ENCODE results near the gene ETV7. TPM values are rescaled to one million over a fixed set of nuclear protein-coding genes. Genes with fewer than 3 reads are reported as not detected.

Gene ETV7
- total and polyA plus RNA-seq, 8 donors, result 0.08 to 5.6 (median 0.16) TPM; not detected in 2

GRCh38 chr6:36319821-36320220 lies 67.6 kb downstream of the ETV7 start:
- DNase-seq, result no peak
- no peaks in the 10 kb centered on the region for H3K36me3 ChIP-seq

GRCh38 chr6:36319436-36319762 lies 68.1 kb downstream of the ETV7 start:
- TF ChIP-seq CTCF (IDR thresholded peaks at IDR 0.05), result no peak
- Histone ChIP-seq H3K36me3 (no peaks in the 10 kb centered on the region), H3K9me3 (no peaks in the 10 kb centered on the region), H3K27me3 (no peaks in the 10 kb centered on the region), H3K4me3 (no peak overlapping the region), H3K4me1 (no peaks in the 10 kb centered on the region), H3K27ac (no peak overlapping the region)
- intact Hi-C loops (cut with DNase I), result no loop called here
- no peak for ATAC-seq
- no peak for DNase-seq

More at GRCh38 chr6:36319821-36320220, 67.6 kb downstream of the ETV7 start:
- TF ChIP-seq CTCF (IDR thresholded peaks at IDR 0.05), result no peak
- Histone ChIP-seq H3K27ac (no peak overlapping the region), H3K4me1 (no peaks in the 10 kb centered on the region), H3K9me3 (no peaks in the 10 kb centered on the region), H3K27me3 (no peaks in the 10 kb centered on the region), H3K4me3 (no peak overlapping the region)
- ATAC-seq, result no peak
- intact Hi-C loops (cut with DNase I), result no loop called here

GRCh38 chr6:36318690-36319435 lies 68.6 kb downstream of the ETV7 start:
- DNase-seq (no peak), ATAC-seq (no peak)
- Histone ChIP-seq H3K4me1 (no peaks in the 10 kb centered on the region), H3K27me3 (no peaks in the 10 kb centered on the region), H3K4me3 (no peak overlapping the region), H3K9me3 (no peaks in the 10 kb centered on the region), H3K36me3 (no peaks in the 10 kb centered on the region), H3K27ac (no peak overlapping the region)
- TF ChIP-seq CTCF (IDR thresholded peaks at IDR 0.05), result no peak
- intact Hi-C loops (cut with DNase I), result no loop called here

GRCh38 chr6:36317623-36318022 lies 69.8 kb downstream of the ETV7 start:
- Histone ChIP-seq H3K9me3 (no peaks in the 10 kb centered on the region), H3K27me3 (no peaks in the 10 kb centered on the region), H3K4me1 (peaks cover 0 to 3% of the 10 kb centered on the region in 2 donors), H3K36me3 (no peaks in the 10 kb centered on the region), H3K27ac (no peak overlapping the region), H3K4me3 (no peak overlapping the region)
- no peak for ATAC-seq
- no peak for TF ChIP-seq CTCF (IDR thresholded peaks at IDR 0.05)
- intact Hi-C loops (cut with DNase I), result no loop called here
- no peak for DNase-seq

Other genes with a start within 250 kb of the ETV7 start
- 10 to 100 TPM; 30.8 to 32.9 TPM for gene BRPF3, start 190.9 kb downstream of the ETV7 start, total RNA-seq
- gene BRPF3, start 190.9 kb downstream of the ETV7 start, polyA plus RNA-seq (ENCODE audit: insufficient read length in 6 of 6), result 10 to 100 TPM; 41.2 to 50.6 (median 45.4) TPM
- gene PNPLA1, start 117.6 kb downstream of the ETV7 start, total RNA-seq, result 1 to 10 TPM in 1 of 2 donors, not detected in 1; 2.0 TPM
- gene PNPLA1, start 117.6 kb downstream of the ETV7 start, polyA plus RNA-seq (ENCODE audit: insufficient read length in 6 of 6), result under 1 TPM; 0.11 to 0.25 (median 0.15) TPM
- gene BNIP5, start 50.8 kb downstream of the ETV7 start, total RNA-seq, result under 1 TPM in 1 of 2 donors, not detected in 1; 0.26 TPM
- not detected for gene BNIP5, start 50.8 kb downstream of the ETV7 start, polyA plus RNA-seq (ENCODE audit: insufficient read length in 6 of 6)
- gene PXT1, start 55.2 kb upstream of the ETV7 start, total RNA-seq, result not detected
- gene PXT1, start 55.2 kb upstream of the ETV7 start, polyA plus RNA-seq (ENCODE audit: insufficient read length in 6 of 6), result under 1 TPM in 4 of 6 donors, not detected in 2; 0.06 to 0.08 (median 0.07) TPM
- gene KCTD20, start 55.3 kb upstream of the ETV7 start, total RNA-seq, result 10 to 100 TPM; 47.4 to 53.9 TPM
- gene KCTD20, start 55.3 kb upstream of the ETV7 start, polyA plus RNA-seq (ENCODE audit: insufficient read length in 6 of 6), result 10 to 100 TPM; 49.2 to 54.7 (median 53.0) TPM
- 10 to 100 TPM; 40.2 to 41.0 TPM for gene STK38, start 159.8 kb upstream of the ETV7 start, total RNA-seq
- gene STK38, start 159.8 kb upstream of the ETV7 start, polyA plus RNA-seq (ENCODE audit: insufficient read length in 6 of 6), result 10 to 100 TPM; 39.6 to 47.4 (median 44.0) TPM
- gene SRSF3, start 206.7 kb upstream of the ETV7 start, total RNA-seq, result 100 to 1,000 TPM; 173 to 253 TPM
- gene SRSF3, start 206.7 kb upstream of the ETV7 start, polyA plus RNA-seq (ENCODE audit: insufficient read length in 6 of 6), result 100 to 1,000 TPM; 485 to 634 (median 565) TPM